Keratinocyte (primary cell): Measurements from ENCODE around the gene ANKRD37. TPM values are rescaled to one million over a fixed set of nuclear protein-coding genes. Genes with fewer than 3 reads are reported as not detected.

Experiments used
- DNase-seq: peaks from one replicate; pipeline ENCODE4 v3.0.0-alpha.2; 2011; ENCODE audit warnings: low read depth, missing footprints, low spot score
- FAIRE-seq: peaks from 2 replicates; lab custom pipeline; 2011; peaks lifted over from hg19 to GRCh38; lab: Jason Lieb, UNC
- H2AFZ ChIP-seq: 2 replicates; pipeline ENCODE4 v1.6.0; 2012; ENCODE audit warnings: low read length, control low read depth, inconsistent platforms; ENCODE audit not compliant: control insufficient read depth
- H3K27ac ChIP-seq: 2 replicates; pipeline ENCODE4 v1.5.1; 2011; ENCODE audit warnings: low read length; ENCODE audit not compliant: control insufficient read depth, insufficient read depth
- H3K27me3 ChIP-seq: 3 replicates; pipeline ENCODE4 v1.6.0; 2011; ENCODE audit warnings: low read length; ENCODE audit not compliant: control insufficient read depth, insufficient read depth; ENCODE audit errors: extremely low read depth
- H3K36me3 ChIP-seq, 2 experiments: 2 replicates in 1 of 2; 3 replicates in 1 of 2; pipeline ENCODE4 v1.5.1; 2011; ENCODE audit warnings: low read length in 2 of 2, mild to moderate bottlenecking in 1 of 2; ENCODE audit not compliant: control insufficient read depth in 2 of 2, insufficient read depth in 2 of 2; ENCODE audit errors: extremely low read depth in 1 of 2
- H3K4me1 ChIP-seq: 3 replicates; pipeline ENCODE4 v1.5.1; 2011; ENCODE audit warnings: low read length; ENCODE audit not compliant: control insufficient read depth, insufficient read depth; ENCODE audit errors: extremely low read depth
- H3K4me2 ChIP-seq: 3 replicates; pipeline ENCODE4 v1.6.0; 2011; ENCODE audit warnings: low read depth, low read length; ENCODE audit not compliant: control insufficient read depth, insufficient read depth; ENCODE audit errors: extremely low read depth
- H3K4me3 ChIP-seq, 3 experiments: fragments of 200-600 bp in 1 of 3; sonication (generic) in 1 of 3; 2 replicates in 2 of 3; 3 replicates in 1 of 3; pipeline ENCODE4 v1.5.1; 2011 to 2016; ENCODE audit warnings: low read length in 3 of 3, mild to moderate bottlenecking in 3 of 3, control low read depth in 2 of 3, inconsistent platforms in 1 of 3, low read depth in 1 of 3, mixed read lengths in 1 of 3, mixed run types in 1 of 3, moderate library complexity in 1 of 3; ENCODE audit not compliant: control insufficient read depth in 2 of 3, insufficient read depth in 2 of 3; ENCODE audit errors: extremely low read depth in 1 of 3
- H3K79me2 ChIP-seq: 2 replicates; pipeline ENCODE4 v1.6.0; 2012; ENCODE audit warnings: low read length; ENCODE audit not compliant: control insufficient read depth, insufficient read depth
- H3K9ac ChIP-seq: 3 replicates; pipeline ENCODE4 v1.6.0; 2011; ENCODE audit warnings: low read length; ENCODE audit not compliant: control insufficient read depth, insufficient read depth; ENCODE audit errors: extremely low read depth
- H3K9me1 ChIP-seq: 3 replicates; pipeline ENCODE4 v1.6.0; 2011; ENCODE audit warnings: low read length; ENCODE audit not compliant: control insufficient read depth, insufficient read depth; ENCODE audit errors: extremely low read depth
- H3K9me3 ChIP-seq: 2 replicates; pipeline ENCODE4 v1.5.1; 2012; ENCODE audit warnings: low read depth, low read length; ENCODE audit not compliant: control insufficient read depth
- H4K20me1 ChIP-seq: 3 replicates; pipeline ENCODE4 v1.6.0; 2011; ENCODE audit warnings: low read length; ENCODE audit not compliant: control insufficient read depth, insufficient read depth; ENCODE audit errors: extremely low read depth
- EZH2 ChIP-seq: IDR thresholded peaks from one replicate; pipeline ENCODE4 v1.6.1; 2012; ENCODE audit warnings: inconsistent platforms, mild to moderate bottlenecking, low read length, moderate library complexity
- dilution Hi-C: fragments of 300-500 bp; cut with MboI; formaldehyde crosslinking; loops from one replicate; pipeline ENCODE4 v1.7.0; 2020; ENCODE audit warnings: low sequenced_read_pairs; ENCODE audit not compliant: extremely low pct_ligation_motif_present
- polyA plus RNA-seq, 5 experiments: library from polyadenylated mRNA; depleted of rRNA in 3 of 5; stranded (reverse) in 3 of 5; stranded (forward) in 1 of 5; unstranded in 1 of 5; fragments of >200 nt; gene quantifications; 1 replicate in 1 of 5; 2 replicates in 3 of 5; 3 replicates in 1 of 5; pipeline versions ENCODE4 v1.2.1 to v1.2.3, GENCODE V29; 2011 to 2012; ENCODE audit warnings: missing spikeins in 2 of 5, low read depth in 1 of 5, low replicate concordance in 1 of 5
- TF ChIP-seq, protein P1 (sequence below), 3 experiments: IDR thresholded peaks in 1 of 3; conservative IDR thresholded peaks in 1 of 3; optimal IDR thresholded peaks in 1 of 3; 2 replicates in 2 of 3; 3 replicates in 1 of 3; pipeline versions ENCODE3 to v1.5.1; 2011; ENCODE audit warnings: low read length in 3 of 3, mild to moderate bottlenecking in 3 of 3, moderate library complexity in 2 of 3, control low read depth in 1 of 3, inconsistent platforms in 1 of 3; ENCODE audit not compliant: insufficient read depth in 2 of 3; ENCODE audit errors: extremely low read depth in 1 of 3

ANKRD37 gene
- polyA plus RNA-seq, 1 donor (not counting 4 experiments of a cell fraction or from before 2014, with no cell fraction given), result 8.0 TPM

DNA sequence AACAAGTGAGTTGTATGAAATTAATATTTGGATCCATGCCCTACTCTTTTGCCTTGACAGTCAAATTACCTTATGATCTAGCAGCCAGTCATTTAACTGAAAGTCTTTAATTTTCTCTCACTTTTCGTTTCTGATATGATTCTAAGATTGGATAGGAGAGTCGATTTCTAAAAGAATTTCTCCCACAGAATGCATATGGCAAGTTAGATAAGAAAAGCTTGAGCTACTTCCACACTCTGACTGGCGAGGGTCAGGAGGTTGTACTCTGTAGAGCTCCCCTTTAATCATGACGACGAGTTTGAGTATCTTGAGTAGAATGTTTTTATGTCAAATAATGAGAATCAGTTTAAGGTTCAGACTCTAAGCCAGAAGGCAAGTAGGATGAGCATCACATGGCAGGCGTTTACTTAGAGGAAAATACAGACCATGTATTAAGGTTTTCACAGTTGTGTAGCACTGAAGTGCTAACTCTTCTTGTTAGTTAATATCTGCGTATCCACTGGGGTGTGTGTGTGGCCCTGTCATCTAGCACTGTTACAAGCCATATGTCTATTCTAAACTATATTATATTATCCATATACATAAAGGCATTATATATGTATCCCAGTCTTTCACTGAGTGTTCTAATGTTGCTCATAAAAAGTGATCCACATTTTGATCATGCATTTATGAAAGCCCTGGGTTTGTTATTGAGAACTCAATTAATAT, 38.8 kb upstream of the ANKRD37 start:
- Histone ChIP-seq H3K4me3 (no peak overlapping the region), H3K9ac (no peak overlapping the region), H4K20me1 (no peaks in the 10 kb centered on the region), H3K4me2 (no peak overlapping the region), H2AFZ (no peak overlapping the region), H3K9me1 (no peaks in the 10 kb centered on the region), H3K27me3 (no peaks in the 10 kb centered on the region), H3K4me1 (no peaks in the 10 kb centered on the region), H3K27ac (no peak overlapping the region), H3K36me3 (no peaks in the 10 kb centered on the region), H3K9me3 (no peaks in the 10 kb centered on the region), H3K79me2 (no peaks in the 10 kb centered on the region)
- FAIRE-seq (no peak), DNase-seq (no peak)
- TF ChIP-seq EZH2, result no peak
- TF ChIP-seq, protein P1, sequence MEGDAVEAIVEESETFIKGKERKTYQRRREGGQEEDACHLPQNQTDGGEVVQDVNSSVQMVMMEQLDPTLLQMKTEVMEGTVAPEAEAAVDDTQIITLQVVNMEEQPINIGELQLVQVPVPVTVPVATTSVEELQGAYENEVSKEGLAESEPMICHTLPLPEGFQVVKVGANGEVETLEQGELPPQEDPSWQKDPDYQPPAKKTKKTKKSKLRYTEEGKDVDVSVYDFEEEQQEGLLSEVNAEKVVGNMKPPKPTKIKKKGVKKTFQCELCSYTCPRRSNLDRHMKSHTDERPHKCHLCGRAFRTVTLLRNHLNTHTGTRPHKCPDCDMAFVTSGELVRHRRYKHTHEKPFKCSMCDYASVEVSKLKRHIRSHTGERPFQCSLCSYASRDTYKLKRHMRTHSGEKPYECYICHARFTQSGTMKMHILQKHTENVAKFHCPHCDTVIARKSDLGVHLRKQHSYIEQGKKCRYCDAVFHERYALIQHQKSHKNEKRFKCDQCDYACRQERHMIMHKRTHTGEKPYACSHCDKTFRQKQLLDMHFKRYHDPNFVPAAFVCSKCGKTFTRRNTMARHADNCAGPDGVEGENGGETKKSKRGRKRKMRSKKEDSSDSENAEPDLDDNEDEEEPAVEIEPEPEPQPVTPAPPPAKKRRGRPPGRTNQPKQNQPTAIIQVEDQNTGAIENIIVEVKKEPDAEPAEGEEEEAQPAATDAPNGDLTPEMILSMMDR (optimal IDR thresholded peaks at IDR 0.05 in 1 of 3, IDR thresholded peaks at IDR 0.05 in 1 of 3, conservative IDR thresholded peaks at IDR 0.05 in 1 of 3; ENCODE audit: extremely low read depth in 1 of 3, insufficient read depth in 2 of 3, low read length in 3 of 3), result no peak
- dilution Hi-C loops, result no loop called here

DNA sequence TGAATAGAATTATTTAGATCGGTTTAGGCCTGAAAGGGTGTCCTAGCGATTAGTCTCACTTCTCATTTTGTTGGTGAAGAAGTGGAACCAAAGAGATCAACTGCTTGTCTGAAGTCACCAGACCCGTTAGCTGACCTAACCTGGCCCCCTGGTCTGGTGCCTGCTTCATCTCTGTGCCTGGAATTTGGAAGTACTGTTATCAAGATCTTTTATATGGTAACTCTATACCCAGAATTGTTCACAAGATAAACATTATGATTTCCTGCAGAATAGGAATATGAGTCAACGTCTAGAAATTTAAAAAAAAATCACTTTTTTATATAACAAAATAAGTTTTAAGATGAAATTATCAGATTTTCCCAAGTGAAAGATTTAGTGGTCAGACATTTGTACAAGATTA, 38.1 kb upstream of the ANKRD37 start:
- no peaks in the 10 kb centered on the region for H4K20me1 ChIP-seq
- H3K9me1 ChIP-seq, result no peaks in the 10 kb centered on the region
- no peak overlapping the region for H3K9ac ChIP-seq
- H3K36me3 ChIP-seq, result no peaks in the 10 kb centered on the region
- FAIRE-seq (no peak), DNase-seq (no peak)
- no peaks in the 10 kb centered on the region for H3K4me1 ChIP-seq
- dilution Hi-C loops, result no loop called here
- H3K9me3 ChIP-seq, result no peaks in the 10 kb centered on the region
- no peaks in the 10 kb centered on the region for H3K79me2 ChIP-seq
- no peak overlapping the region for H2AFZ ChIP-seq
- no peak overlapping the region for H3K4me2 ChIP-seq
- H3K4me3 ChIP-seq, result no peak overlapping the region
- H3K27me3 ChIP-seq, result no peaks in the 10 kb centered on the region
- H3K27ac ChIP-seq, result no peak overlapping the region
- TF ChIP-seq, protein P1 (optimal IDR thresholded peaks at IDR 0.05 in 1 of 3, IDR thresholded peaks at IDR 0.05 in 1 of 3, conservative IDR thresholded peaks at IDR 0.05 in 1 of 3; ENCODE audit: extremely low read depth in 1 of 3, insufficient read depth in 2 of 3, low read length in 3 of 3), result no peak
- no peak for TF ChIP-seq EZH2
